ENCODE results near the gene FAT1.

Gene FAT1

DNA sequence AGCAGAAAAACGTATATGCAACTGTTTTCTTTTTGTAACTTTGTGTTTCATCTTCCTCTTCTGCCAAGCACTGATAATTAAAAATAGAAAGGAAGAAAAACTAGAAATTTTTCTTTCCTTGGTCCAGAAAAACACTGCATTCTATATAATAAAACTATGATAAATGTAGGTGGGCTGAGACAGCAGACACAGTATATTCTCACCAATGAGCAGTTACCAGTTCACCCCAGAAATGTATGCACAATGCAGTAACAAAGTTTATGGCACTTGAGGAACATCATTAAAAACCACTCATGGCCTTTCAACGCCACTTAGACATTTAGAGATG is 79.4 kb downstream of the FAT1 start:
- Mint-ChIP-seq H3K27ac (no peak overlapping the region), H3K36me3 (no peaks in the 10 kb centered on the region), H3K9me3 (peaks cover 7% of the 10 kb centered on the region), H3K4me3 (no peak overlapping the region), H3K4me1 (no peaks in the 10 kb centered on the region)
- DNase-seq (ENCODE audit: low spot score in 2 of 2) (no peak), ATAC-seq (no peak)

DNA sequence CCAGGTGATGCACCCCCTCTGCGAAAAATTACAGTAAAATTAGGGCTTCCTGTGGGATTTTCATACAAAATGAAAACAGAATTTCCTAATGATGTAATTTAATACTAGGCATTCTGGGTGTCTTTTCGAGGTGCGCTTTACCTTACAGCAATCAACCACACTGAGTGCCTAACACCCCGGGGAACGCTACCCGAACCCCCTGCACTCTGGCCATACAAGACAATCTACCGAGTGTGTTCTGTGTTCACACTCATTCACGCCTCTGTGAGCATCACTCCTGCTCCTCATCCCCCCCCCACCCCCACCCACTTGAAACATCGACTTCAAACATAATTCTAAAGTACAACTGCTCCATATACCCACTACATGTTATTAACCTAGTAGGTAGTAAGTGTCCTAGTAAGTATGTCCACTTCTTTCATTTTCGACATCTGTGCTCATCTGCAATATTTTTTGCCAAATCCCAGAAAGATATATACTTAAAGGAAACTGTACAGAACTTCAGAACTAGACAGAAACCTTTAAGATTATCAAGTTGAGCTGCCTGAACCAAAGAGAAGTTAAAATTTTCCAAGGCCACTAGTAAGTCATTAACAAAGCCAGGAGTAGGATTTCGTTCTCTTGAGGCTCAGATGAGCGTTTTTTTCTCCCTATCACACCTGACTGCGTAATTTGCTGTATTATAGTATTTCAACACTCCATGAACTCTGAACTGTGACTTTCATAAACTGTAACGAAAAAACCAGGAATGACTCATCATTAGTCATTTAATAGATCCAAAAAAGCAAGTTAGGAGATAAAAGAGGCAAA is 80.0 kb downstream of the FAT1 start:
- H3K4me3 Mint-ChIP-seq = no peak overlapping the region
- no peaks in the 10 kb centered on the region for H3K36me3 Mint-ChIP-seq
- peaks cover 7% of the 10 kb centered on the region for H3K9me3 Mint-ChIP-seq
- ATAC-seq (no peak), DNase-seq (ENCODE audit: low spot score in 2 of 2) (no peak)
- H3K27ac Mint-ChIP-seq = no peak overlapping the region
- H3K4me1 Mint-ChIP-seq = no peaks in the 10 kb centered on the region

DNA sequence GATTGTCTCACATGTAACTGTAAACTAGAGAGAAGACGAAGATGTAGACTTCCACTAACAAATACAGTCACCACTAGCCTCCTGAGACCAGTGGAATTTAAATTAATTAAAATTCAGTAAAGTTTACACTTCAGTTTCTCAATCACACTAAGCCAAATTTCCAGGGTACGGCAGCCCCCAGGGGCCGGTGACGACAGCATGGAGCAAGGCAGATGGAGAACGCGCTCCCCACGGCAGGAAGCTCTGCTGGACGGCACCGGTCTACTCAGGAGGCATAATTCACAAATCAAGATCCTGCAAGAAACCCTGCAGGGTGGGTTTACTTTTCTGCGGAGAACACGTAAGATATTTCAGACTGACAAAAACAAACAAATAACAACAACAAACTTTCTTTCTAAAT is 80.7 kb downstream of the FAT1 start:
- H3K9me3 Mint-ChIP-seq = peaks cover 7% of the 10 kb centered on the region
- no peaks in the 10 kb centered on the region for H3K36me3 Mint-ChIP-seq
- H3K27ac Mint-ChIP-seq = no peak overlapping the region
- DNase-seq (ENCODE audit: low spot score in 2 of 2) (no peak), ATAC-seq (no peak)
- H3K4me3 Mint-ChIP-seq = no peak overlapping the region
- H3K4me1 Mint-ChIP-seq = no peaks in the 10 kb centered on the region

DNA sequence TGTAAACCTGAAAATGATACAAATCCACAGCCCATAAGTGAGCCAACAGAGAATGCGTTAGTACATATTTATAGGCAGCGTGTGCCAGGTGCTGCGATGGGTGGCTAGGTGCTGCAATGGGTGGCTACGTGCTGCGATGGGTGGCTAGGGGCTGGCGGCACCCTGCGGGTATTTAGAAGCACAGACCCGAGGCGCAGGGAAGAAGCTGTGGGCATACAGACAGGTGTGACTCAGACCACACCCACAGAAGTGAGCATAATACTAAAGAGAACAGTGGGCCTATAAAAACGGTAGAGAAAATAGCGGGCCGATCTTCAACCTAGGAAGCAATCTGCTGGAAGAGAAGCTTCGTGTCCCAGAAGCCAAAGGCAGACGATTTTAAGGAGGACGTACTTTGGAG is 81.1 kb downstream of the FAT1 start:
- H3K4me1 Mint-ChIP-seq = no peaks in the 10 kb centered on the region
- ATAC-seq = no peak

DNA sequence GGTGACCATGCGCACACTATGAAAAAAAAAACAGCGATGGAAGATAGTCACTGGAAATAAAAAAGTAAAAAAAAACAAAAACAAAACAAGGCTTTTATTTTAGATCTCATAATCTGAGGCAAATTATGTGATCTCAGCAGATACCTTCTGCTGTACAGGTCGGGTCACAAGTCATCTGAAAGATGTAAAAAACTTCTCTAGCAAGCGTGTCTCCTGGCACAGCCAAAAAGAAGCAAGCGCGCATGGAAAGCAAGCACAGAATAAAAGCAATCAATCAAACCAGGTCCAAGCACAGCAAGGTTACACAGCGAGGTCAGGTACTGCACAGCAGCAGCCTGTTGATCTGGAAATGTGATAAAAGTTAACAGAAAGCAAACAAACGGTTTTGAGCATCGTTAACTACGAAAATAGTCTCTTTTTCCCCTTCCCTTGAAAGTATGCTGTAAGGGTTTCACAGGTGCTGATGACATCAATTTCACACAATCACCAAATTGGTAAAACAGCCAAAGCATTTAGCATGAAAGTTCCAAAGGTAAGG is 89.0 kb downstream of the FAT1 start:
- H3K4me3 Mint-ChIP-seq = no peak overlapping the region
- no peak for ATAC-seq
- no peaks in the 10 kb centered on the region for H3K4me1 Mint-ChIP-seq
- no peak overlapping the region for H3K27ac Mint-ChIP-seq
- H3K9me3 Mint-ChIP-seq = peaks cover 6% of the 10 kb centered on the region
- no peaks in the 10 kb centered on the region for H3K36me3 Mint-ChIP-seq
- no peak for DNase-seq (ENCODE audit: low spot score in 2 of 2)

More for the DNA sequence above, 81.1 kb downstream of the FAT1 start:
- DNase-seq (ENCODE audit: low spot score in 2 of 2) = no peak
- Mint-ChIP-seq H3K36me3 (no peaks in the 10 kb centered on the region), H3K27ac (no peak overlapping the region), H3K4me3 (no peak overlapping the region), H3K9me3 (peaks cover 4% of the 10 kb centered on the region)

DNA sequence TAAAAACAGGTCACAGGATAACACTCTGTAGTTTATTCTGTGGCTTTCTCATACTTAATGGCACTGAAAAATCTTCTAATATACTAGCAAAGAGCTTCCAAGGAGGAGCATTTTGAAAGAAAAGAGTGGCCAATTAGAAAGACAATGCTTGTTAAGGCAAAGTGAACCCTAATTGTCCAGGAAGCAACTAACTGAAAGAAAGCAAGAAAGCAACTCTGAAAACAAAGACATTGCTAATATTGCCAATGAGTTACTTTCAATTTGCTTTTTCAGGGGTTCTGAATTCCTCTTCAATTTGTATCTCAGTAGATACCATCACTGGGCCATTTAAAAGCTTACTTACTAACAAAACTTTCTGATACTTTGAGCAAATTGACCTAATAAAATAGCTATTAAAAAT is 89.8 kb downstream of the FAT1 start:
- no peaks in the 10 kb centered on the region for H3K4me1 Mint-ChIP-seq
- no peak overlapping the region for H3K4me3 Mint-ChIP-seq
- ATAC-seq (no peak), DNase-seq (ENCODE audit: low spot score in 2 of 2) (no peak)
- H3K9me3 Mint-ChIP-seq = peaks cover 6% of the 10 kb centered on the region
- no peak overlapping the region for H3K27ac Mint-ChIP-seq
- no peaks in the 10 kb centered on the region for H3K36me3 Mint-ChIP-seq

DNA sequence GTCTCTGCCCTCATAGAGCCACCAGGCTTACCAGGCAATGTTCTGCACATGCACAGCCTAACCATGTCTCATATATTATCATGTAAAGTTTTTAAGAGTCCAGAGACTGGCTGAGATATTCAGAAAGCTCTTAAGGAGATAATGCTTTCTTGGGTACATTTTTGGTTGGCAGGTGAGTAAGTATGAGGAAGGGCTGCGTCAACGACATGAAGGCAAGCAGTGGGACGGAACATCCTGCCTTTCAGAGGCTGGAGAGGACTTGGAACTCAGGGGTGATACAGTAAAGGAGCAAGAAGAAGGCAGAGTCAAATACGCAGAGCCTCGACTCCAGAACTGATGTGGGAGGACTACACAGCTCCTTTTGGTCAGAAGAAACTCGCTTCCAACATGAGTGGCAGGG is 93.5 kb downstream of the FAT1 start:
- H3K4me3 Mint-ChIP-seq = no peak overlapping the region
- H3K27ac Mint-ChIP-seq = no peak overlapping the region
- ATAC-seq = no peak
- DNase-seq (ENCODE audit: low spot score in 2 of 2) = no peak
- H3K9me3 Mint-ChIP-seq = peaks cover 6% of the 10 kb centered on the region
- no peaks in the 10 kb centered on the region for H3K36me3 Mint-ChIP-seq
- H3K4me1 Mint-ChIP-seq = no peaks in the 10 kb centered on the region

DNA sequence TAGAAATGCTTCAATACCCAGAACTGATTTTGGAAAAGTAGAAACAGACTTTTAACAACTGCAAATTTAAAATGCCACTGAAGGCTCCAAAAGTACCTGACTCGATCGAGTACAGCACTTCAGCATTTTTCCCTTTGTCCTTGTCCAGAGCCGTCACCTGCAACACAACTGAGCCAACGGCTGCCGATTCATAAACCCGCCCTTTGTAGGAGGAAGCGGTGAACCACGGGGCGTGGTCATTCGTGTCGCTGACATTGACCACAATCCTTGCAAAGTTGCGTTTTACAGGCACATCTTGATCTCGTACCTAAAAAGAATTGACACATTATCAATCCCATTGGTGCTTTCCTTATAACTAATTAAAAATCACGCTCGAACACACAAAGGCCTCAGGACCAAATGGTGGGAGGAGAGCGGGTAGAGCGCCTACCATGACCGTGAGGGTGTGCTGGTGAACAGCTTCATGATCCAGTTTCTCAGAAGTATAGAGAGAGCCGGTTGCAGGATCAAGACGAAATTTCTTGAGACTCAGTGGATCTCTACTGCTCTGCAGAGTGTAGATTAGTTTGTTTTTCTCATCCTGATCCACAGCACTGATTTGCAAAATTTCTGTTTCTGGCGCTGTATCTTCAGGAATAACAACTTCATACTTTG is 95.5 kb downstream of the FAT1 start:
- H3K9me3 Mint-ChIP-seq = peaks cover 9% of the 10 kb centered on the region
- H3K36me3 Mint-ChIP-seq = no peaks in the 10 kb centered on the region
- peak overlapping the region; percentile 16 for H3K4me3 Mint-ChIP-seq
- no peaks in the 10 kb centered on the region for H3K4me1 Mint-ChIP-seq
- DNase-seq (ENCODE audit: low spot score in 2 of 2) (no peak), ATAC-seq (no peak)
- no peak overlapping the region for H3K27ac Mint-ChIP-seq

DNA sequence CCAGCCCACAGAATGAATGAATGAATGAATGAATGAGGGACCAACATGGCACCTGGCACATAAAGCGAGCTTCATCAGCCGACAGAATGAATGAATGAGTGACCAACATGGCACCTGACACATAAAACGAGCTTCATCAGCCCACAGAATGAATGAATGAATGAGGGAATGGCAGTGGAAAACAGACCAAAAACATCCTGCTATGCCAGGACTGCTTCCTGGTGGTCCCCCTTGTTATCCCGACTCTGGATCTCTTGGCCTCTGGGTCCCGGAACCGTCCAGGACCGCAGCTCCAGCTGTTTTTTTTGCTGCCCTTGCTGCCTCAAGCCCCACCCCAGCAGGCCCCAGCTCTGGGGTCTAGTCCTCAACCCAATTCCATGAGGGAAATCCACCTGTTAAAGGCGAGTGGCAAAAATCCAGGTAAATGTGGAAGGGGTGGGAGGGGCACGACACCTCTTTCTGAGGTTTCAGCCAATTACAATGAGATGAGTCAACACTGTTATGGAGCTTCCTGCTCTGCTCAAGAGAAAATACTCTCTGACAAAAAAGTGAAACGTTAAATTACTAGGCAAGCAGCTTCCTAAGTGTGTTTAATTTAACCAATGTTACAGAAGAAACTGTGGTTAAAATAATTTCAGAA is 96.3 kb downstream of the FAT1 start:
- peak; percentile 43 for ATAC-seq
- Mint-ChIP-seq H3K36me3 (no peaks in the 10 kb centered on the region), H3K9me3 (peaks cover 14% of the 10 kb centered on the region)

DNA sequence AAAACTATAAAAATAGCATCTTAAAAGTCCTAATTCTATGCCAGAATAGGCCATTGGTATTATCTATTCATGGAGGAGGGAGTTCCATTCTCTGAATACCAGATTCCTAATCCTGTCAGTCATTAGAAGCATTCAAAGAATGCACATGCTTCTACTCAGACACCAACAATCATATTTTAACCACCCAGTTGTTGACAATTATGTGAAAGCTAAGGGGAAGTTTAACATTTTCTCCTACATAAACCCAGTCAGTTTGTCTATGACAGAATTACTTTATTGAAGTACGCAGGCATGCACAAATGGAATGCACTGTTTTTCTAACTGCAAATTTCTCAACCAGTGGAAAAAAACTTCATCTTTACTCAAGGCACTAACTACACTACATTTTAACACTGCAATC is 98.7 kb downstream of the FAT1 start:
- H3K4me1 Mint-ChIP-seq = no peaks in the 10 kb centered on the region
- peaks cover 8% of the 10 kb centered on the region for H3K9me3 Mint-ChIP-seq
- DNase-seq (ENCODE audit: low spot score in 2 of 2) (no peak), ATAC-seq (no peak)
- no peak overlapping the region for H3K4me3 Mint-ChIP-seq
- H3K27ac Mint-ChIP-seq = no peak overlapping the region
- H3K36me3 Mint-ChIP-seq = no peaks in the 10 kb centered on the region

More for the DNA sequence above, 96.3 kb downstream of the FAT1 start:
- no peaks in the 10 kb centered on the region for H3K4me1 Mint-ChIP-seq
- no peak overlapping the region for H3K27ac Mint-ChIP-seq
- DNase-seq (ENCODE audit: low spot score in 2 of 2) = no peak
- no peak overlapping the region for H3K4me3 Mint-ChIP-seq

DNA sequence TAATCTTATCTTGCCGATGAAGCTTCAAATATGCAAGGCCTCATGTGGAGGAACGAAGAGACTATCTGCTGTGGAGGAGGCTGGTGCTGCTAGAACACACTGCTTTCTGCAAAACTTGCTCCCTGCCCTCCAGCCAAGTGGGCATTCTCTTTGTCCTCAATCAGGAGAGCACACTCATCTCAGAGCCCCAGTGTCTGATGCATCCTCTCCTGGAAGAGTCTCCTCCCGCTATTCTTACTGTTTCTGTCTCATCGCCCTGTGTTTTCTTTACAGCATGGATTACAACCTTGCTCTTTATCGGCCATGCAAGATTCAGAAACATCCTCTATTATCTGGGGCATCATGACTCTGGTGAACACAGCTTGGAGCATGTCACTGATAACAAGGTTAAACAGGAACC is 100.1 kb downstream of the FAT1 start:
- H3K27ac Mint-ChIP-seq = no peak overlapping the region
- H3K4me1 Mint-ChIP-seq = no peaks in the 10 kb centered on the region
- peaks cover 8% of the 10 kb centered on the region for H3K9me3 Mint-ChIP-seq
- no peaks in the 10 kb centered on the region for H3K36me3 Mint-ChIP-seq
- H3K4me3 Mint-ChIP-seq = no peak overlapping the region
- ATAC-seq = no peak
- DNase-seq (ENCODE audit: low spot score in 2 of 2) = no peak

DNA sequence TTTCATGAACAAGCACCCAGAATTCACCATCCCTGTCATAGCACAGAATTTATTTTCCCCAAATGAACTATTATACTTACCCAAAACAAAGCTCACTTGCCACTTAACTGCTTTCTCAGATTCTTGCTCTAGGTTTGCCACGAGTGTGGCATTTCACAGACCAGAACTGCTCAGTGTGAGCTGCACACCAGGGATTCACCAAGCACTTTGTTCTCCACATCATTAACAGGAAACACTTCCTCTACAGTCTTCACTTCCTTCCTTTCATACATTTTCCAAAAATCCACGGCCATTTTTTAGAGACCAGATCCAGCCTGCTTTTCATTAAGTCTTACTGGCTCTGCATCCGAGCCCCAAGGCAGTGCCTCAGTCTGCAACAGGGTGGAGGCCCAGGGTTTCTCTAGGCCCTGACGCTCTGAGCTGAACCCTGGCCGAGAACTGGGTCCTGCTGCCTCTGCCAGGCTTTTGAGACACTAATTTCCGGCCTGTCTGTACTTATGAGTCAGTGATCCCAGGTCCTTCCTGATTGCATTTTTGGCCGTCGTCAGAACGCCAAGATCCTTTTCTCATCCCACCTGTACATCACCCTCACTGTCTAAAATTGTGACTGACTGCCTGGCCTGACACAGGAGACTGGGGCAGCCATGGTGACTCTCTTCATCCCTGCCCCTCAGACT is 100.7 kb downstream of the FAT1 start:
- DNase-seq (ENCODE audit: low spot score in 2 of 2) (no peak), ATAC-seq (no peak)
- H3K4me1 Mint-ChIP-seq = no peaks in the 10 kb centered on the region
- peaks cover 8% of the 10 kb centered on the region for H3K9me3 Mint-ChIP-seq
- H3K4me3 Mint-ChIP-seq = no peak overlapping the region
- no peaks in the 10 kb centered on the region for H3K36me3 Mint-ChIP-seq
- H3K27ac Mint-ChIP-seq = no peak overlapping the region

DNA sequence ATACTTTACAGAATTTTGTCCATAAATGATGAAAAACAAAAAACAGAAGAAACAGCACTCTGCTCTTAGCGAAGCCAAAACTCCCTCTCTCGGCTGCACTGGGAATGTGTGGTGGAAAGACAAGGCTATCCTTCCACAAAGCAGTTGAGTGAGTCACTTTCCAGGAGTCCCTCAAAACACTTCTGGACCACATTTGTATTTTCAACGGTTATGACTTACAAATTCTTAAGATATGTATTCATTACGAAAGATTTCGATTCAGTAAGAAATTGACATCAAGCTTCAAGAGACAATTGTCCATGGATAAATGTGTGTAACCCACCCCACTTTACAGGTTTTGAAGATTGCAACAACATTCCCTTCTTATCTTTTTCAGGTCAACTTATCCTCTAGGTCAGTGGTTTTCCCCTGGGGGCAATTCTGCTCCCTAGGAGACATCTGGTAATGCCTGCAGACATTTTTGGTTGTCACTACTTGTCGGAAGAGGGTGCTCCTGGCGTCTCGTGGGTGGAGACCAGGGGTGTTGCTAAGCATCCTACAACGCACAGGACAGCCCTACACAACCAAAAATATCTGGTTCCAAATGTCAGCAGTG is 101.6 kb downstream of the FAT1 start:
- DNase-seq (ENCODE audit: low spot score in 2 of 2) (no peak), ATAC-seq (no peak)
- H3K27ac Mint-ChIP-seq = no peak overlapping the region
- no peak overlapping the region for H3K4me3 Mint-ChIP-seq
- no peaks in the 10 kb centered on the region for H3K4me1 Mint-ChIP-seq
- H3K9me3 Mint-ChIP-seq = peaks cover 8% of the 10 kb centered on the region
- no peaks in the 10 kb centered on the region for H3K36me3 Mint-ChIP-seq

DNA sequence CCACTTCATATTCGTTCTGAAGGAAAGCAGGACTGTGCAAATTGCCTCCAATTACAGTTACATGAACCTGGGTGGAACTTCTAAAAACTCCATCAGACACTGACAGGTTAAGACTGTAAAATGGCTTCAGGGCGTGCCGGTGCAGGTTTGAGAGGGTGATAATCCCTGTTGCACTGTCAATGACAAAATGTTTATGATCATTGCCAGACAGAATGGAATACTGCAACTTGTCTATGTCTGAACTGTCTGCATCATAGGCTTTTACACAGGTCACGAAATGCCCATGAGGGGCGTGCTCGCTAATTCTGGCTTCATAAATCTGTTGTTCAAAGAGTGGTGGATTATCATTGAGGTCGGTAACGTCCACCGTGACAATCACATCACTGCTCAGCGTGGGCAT is 104.6 kb downstream of the FAT1 start:
- no peak overlapping the region for H3K4me3 Mint-ChIP-seq
- DNase-seq (ENCODE audit: low spot score in 2 of 2) (no peak), ATAC-seq (no peak)
- no peak overlapping the region for H3K27ac Mint-ChIP-seq
- no peaks in the 10 kb centered on the region for H3K4me1 Mint-ChIP-seq
- no peaks in the 10 kb centered on the region for H3K36me3 Mint-ChIP-seq
- H3K9me3 Mint-ChIP-seq = peaks cover 13% of the 10 kb centered on the region

DNA sequence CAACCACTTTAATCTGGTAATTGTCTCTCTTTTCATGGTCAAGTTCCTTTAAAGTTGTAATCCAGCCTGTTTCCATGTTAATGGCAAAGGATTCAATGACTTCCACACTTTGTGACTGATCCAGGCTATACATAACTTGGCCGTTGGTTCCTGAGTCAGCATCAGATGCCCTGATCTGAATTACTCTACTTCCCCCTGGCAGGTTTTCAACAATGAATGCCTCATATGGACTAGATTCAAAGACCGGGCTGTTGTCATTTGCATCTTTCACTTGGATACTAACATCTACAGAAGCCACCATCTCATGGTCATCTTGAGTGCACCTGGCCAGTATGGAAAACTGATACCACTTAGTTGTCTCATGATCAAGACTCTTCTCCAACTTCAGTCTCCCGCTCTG is 105.7 kb downstream of the FAT1 start:
- no peak for DNase-seq (ENCODE audit: low spot score in 2 of 2)
- peaks cover 8% of the 10 kb centered on the region for H3K9me3 Mint-ChIP-seq
- H3K4me3 Mint-ChIP-seq = no peak overlapping the region
- no peak for ATAC-seq
- H3K27ac Mint-ChIP-seq = no peak overlapping the region
- H3K36me3 Mint-ChIP-seq = no peaks in the 10 kb centered on the region
- no peaks in the 10 kb centered on the region for H3K4me1 Mint-ChIP-seq
